ENCODE results near the gene TTC7B.

The TTC7B gene

DNA sequence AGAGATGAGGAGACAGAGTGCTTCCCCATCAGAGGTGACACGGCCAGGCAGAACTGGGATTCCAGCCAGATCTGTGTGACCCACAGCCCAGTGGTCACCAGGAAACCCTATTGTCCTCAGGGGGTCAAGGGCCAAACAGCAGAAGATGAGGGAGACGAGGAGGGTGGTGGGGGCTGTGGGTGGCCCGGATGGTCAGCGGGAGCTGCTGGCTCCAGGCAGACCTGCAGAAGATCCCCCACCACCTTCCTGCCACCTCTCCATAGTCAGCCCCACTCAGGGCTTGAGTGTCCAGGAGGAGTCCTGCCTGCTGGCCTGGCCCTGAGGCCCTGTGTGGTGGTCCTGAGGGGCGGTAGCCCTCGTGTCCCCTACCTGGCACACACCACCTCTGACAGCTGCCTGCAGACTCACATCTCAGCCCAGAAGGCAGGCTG, 282.6 kb downstream of the TTC7B start:
- H2BK120ac ChIP-seq (ENCODE audit: low read depth, low read length), result no peak overlapping the region
- no peak overlapping the region for H3K4me3 ChIP-seq (ENCODE audit: low read length in 2 of 2)
- peaks cover 6 to 8% of the 10 kb centered on the region in 2 donors for H3K4me1 ChIP-seq (ENCODE audit: control insufficient read depth in 2 of 2, insufficient read depth in 1 of 2, low read depth in 1 of 2, low read length in 2 of 2)
- no peaks in the 10 kb centered on the region for H3K9me3 ChIP-seq (replicated peaks in 1 of 2; ENCODE audit: control insufficient read depth in 2 of 2, insufficient read depth in 1 of 2, low read depth in 1 of 2, low read length in 2 of 2)
- no peak overlapping the region for H4K91ac ChIP-seq (ENCODE audit: low read depth, low read length, poor library complexity)
- H3K27me3 ChIP-seq (ENCODE audit: control insufficient read depth in 3 of 3, insufficient read depth in 3 of 3, low read depth in 1 of 3, low read length in 3 of 3), result no peaks in the 10 kb centered on the region
- H3K4me2 ChIP-seq (ENCODE audit: insufficient read depth, low read length, poor library complexity, severe bottlenecking), result no peak overlapping the region
- peak overlapping the region; percentile 44 for H2BK15ac ChIP-seq (ENCODE audit: low read length)
- WGBS, 2 donors (ENCODE audit: extremely low coverage in 2 of 2, insufficient read length in 2 of 2, insufficient replicate concordance in 1 of 2), result no CpG with 5 or more reads among the region's 6 CpGs
- H3K23ac ChIP-seq (ENCODE audit: low read depth, low read length, poor library complexity), result no peak overlapping the region
- no peak overlapping the region for H4K8ac ChIP-seq (ENCODE audit: low read depth, low read length)
- H3K27ac ChIP-seq (replicated peaks; ENCODE audit: low read length), result no peak overlapping the region
- H3K14ac ChIP-seq (ENCODE audit: low read length), result peak overlapping the region; percentile 3
- peak overlapping the region; percentile 56 for H2AK5ac ChIP-seq (ENCODE audit: low read depth, low read length)
- H2BK12ac ChIP-seq (ENCODE audit: low read length), result peak overlapping the region; percentile 5
- peak overlapping the region; percentile 33 for H2BK5ac ChIP-seq (ENCODE audit: low read length)
- no peak overlapping the region for H2AFZ ChIP-seq (ENCODE audit: low read length)
- H3K36me3 ChIP-seq (replicated peaks in 1 of 2; ENCODE audit: control insufficient read depth in 2 of 2, insufficient read depth in 2 of 2, low read length in 2 of 2), result no peaks in the 10 kb centered on the region
- H3K18ac ChIP-seq (ENCODE audit: low read length), result peak overlapping the region; percentile 39
- H3K9ac ChIP-seq (ENCODE audit: low read depth, low read length, poor library complexity), result no peak overlapping the region
- H3K79me1 ChIP-seq (ENCODE audit: low read depth, low read length), result no peaks in the 10 kb centered on the region
- no peak overlapping the region for H3K4ac ChIP-seq (ENCODE audit: low read length)
- DNase-seq (ENCODE audit: low spot score), result no peak

DNA sequence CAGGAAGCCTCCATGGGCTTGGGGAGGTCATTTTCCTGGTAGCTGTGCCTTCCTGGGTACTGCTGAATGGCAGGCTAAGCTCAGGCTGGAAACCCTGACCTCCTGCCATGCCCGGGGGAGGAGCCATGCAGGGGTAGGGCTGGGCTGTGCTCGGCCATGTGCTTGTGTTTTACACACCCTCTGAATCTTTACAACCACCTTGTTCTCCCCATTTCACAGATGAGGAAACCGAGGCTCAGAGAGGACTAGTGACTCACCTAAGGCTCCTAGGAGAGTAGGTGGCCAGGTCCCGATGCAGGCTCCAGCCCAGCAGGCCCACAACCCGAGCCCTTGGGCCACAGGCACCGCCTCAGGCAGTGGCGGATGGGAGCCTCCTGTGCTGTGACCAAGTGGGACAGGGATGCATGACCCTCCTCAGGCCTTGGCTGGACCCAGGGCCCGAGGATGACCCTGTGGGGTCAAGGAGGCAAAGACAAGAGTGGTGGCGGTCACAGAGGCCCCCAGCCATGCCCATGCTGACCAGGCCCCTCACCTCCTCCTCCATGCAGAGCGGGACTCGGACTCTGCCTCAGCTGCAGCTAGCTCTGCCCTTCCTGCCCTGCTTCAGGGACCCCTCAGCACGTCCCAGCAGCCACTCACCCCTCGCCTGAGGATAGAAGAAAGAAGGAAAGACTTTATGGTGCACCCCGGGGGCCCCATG, 283.3 kb downstream of the TTC7B start:
- Histone ChIP-seq H3K14ac (ENCODE audit: low read length) (no peak overlapping the region), H3K23ac (ENCODE audit: low read depth, low read length, poor library complexity) (no peak overlapping the region), H3K27me3 (ENCODE audit: control insufficient read depth in 3 of 3, insufficient read depth in 3 of 3, low read depth in 1 of 3, low read length in 3 of 3) (no peaks in the 10 kb centered on the region), H3K4me1 (ENCODE audit: control insufficient read depth in 2 of 2, insufficient read depth in 1 of 2, low read depth in 1 of 2, low read length in 2 of 2) (peaks cover 6 to 8% of the 10 kb centered on the region in 2 donors), H3K4ac (ENCODE audit: low read length) (no peak overlapping the region), H2AK5ac (ENCODE audit: low read depth, low read length) (peak overlapping the region; percentile 10), H3K9ac (ENCODE audit: low read depth, low read length, poor library complexity) (peak overlapping the region; percentile 9), H3K36me3 (replicated peaks in 1 of 2; ENCODE audit: control insufficient read depth in 2 of 2, insufficient read depth in 2 of 2, low read length in 2 of 2) (no peaks in the 10 kb centered on the region), H3K4me2 (ENCODE audit: insufficient read depth, low read length, poor library complexity, severe bottlenecking) (no peak overlapping the region), H3K79me1 (ENCODE audit: low read depth, low read length) (no peaks in the 10 kb centered on the region), H2BK120ac (ENCODE audit: low read depth, low read length) (no peak overlapping the region), H3K9me3 (replicated peaks in 1 of 2; ENCODE audit: control insufficient read depth in 2 of 2, insufficient read depth in 1 of 2, low read depth in 1 of 2, low read length in 2 of 2) (no peaks in the 10 kb centered on the region), H4K91ac (ENCODE audit: low read depth, low read length, poor library complexity) (no peak overlapping the region), H3K4me3 (ENCODE audit: low read length in 2 of 2) (no peak overlapping the region), H3K27ac (replicated peaks; ENCODE audit: low read length) (no peak overlapping the region), H2BK15ac (ENCODE audit: low read length) (no peak overlapping the region), H2BK12ac (ENCODE audit: low read length) (no peak overlapping the region), H4K8ac (ENCODE audit: low read depth, low read length) (no peak overlapping the region), H2BK5ac (ENCODE audit: low read length) (peak overlapping the region; percentile 33), H3K18ac (ENCODE audit: low read length) (peak overlapping the region; percentile 39), H2AFZ (ENCODE audit: low read length) (no peak overlapping the region)
- DNase-seq (ENCODE audit: low spot score), result no peak
- no CpG with 5 or more reads among the region's 14 CpGs for WGBS, 2 donors (ENCODE audit: extremely low coverage in 2 of 2, insufficient read length in 2 of 2, insufficient replicate concordance in 1 of 2)

DNA sequence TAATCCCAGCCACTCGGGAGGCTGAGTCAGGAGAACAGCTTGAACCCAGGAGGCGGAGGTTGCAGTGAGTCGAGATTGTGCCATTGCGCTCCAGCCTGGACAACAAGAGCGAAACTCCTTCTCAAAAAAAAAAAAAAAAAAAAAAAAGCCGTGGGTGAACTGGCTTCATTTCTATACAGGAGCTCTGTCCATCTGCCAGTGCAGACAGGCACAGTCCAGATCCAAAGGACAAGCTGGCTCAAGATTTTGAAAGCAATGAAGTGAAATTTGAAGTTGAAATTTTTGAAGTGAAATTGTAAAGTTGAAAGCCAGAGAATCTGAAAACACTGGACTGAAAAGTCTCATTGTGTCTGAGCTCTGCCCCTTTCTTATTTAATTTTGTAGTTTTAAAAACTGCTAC, 284.7 kb downstream of the TTC7B start:
- no peak for DNase-seq (ENCODE audit: low spot score)
- H3K4me3 ChIP-seq (ENCODE audit: low read length in 2 of 2), result no peak overlapping the region
- H2BK120ac ChIP-seq (ENCODE audit: low read depth, low read length), result no peak overlapping the region
- H3K14ac ChIP-seq (ENCODE audit: low read length), result no peak overlapping the region
- H2BK15ac ChIP-seq (ENCODE audit: low read length), result no peak overlapping the region
- no peak overlapping the region for H3K4me2 ChIP-seq (ENCODE audit: insufficient read depth, low read length, poor library complexity, severe bottlenecking)
- WGBS, 2 donors (ENCODE audit: extremely low coverage in 2 of 2, insufficient read length in 2 of 2, insufficient replicate concordance in 1 of 2), result no CpG with 5 or more reads among the region's 6 CpGs
- H2AK5ac ChIP-seq (ENCODE audit: low read depth, low read length), result no peak overlapping the region
- no peak overlapping the region for H3K4ac ChIP-seq (ENCODE audit: low read length)
- H3K79me1 ChIP-seq (ENCODE audit: low read depth, low read length), result no peaks in the 10 kb centered on the region
- no peaks in the 10 kb centered on the region for H3K36me3 ChIP-seq (replicated peaks in 1 of 2; ENCODE audit: control insufficient read depth in 2 of 2, insufficient read depth in 2 of 2, low read length in 2 of 2)
- no peak overlapping the region for H3K9ac ChIP-seq (ENCODE audit: low read depth, low read length, poor library complexity)
- no peak overlapping the region for H4K91ac ChIP-seq (ENCODE audit: low read depth, low read length, poor library complexity)
- H4K8ac ChIP-seq (ENCODE audit: low read depth, low read length), result no peak overlapping the region
- peaks cover 5 to 6% of the 10 kb centered on the region in 2 donors for H3K4me1 ChIP-seq (ENCODE audit: control insufficient read depth in 2 of 2, insufficient read depth in 1 of 2, low read depth in 1 of 2, low read length in 2 of 2)
- no peak overlapping the region for H3K23ac ChIP-seq (ENCODE audit: low read depth, low read length, poor library complexity)
- H3K27me3 ChIP-seq (ENCODE audit: control insufficient read depth in 3 of 3, insufficient read depth in 3 of 3, low read depth in 1 of 3, low read length in 3 of 3), result no peaks in the 10 kb centered on the region
- no peak overlapping the region for H2AFZ ChIP-seq (ENCODE audit: low read length)
- H3K9me3 ChIP-seq (replicated peaks in 1 of 2; ENCODE audit: control insufficient read depth in 2 of 2, insufficient read depth in 1 of 2, low read depth in 1 of 2, low read length in 2 of 2), result no peaks in the 10 kb centered on the region
- H2BK5ac ChIP-seq (ENCODE audit: low read length), result no peak overlapping the region
- H2BK12ac ChIP-seq (ENCODE audit: low read length), result no peak overlapping the region
- no peak overlapping the region for H3K27ac ChIP-seq (replicated peaks; ENCODE audit: low read length)
- H3K18ac ChIP-seq (ENCODE audit: low read length), result no peak overlapping the region

GRCh38 chr14:90530523-90530922, 285.7 kb downstream of the TTC7B start:
- Histone ChIP-seq H3K23ac (ENCODE audit: low read depth, low read length, poor library complexity) (no peak overlapping the region), H3K4me2 (ENCODE audit: insufficient read depth, low read length, poor library complexity, severe bottlenecking) (no peak overlapping the region), H3K4ac (ENCODE audit: low read length) (no peak overlapping the region), H3K9me3 (replicated peaks in 1 of 2; ENCODE audit: control insufficient read depth in 2 of 2, insufficient read depth in 1 of 2, low read depth in 1 of 2, low read length in 2 of 2) (no peaks in the 10 kb centered on the region), H3K4me3 (ENCODE audit: low read length in 2 of 2) (no peak overlapping the region), H2AK5ac (ENCODE audit: low read depth, low read length) (no peak overlapping the region), H2AFZ (ENCODE audit: low read length) (no peak overlapping the region), H3K4me1 (ENCODE audit: control insufficient read depth in 2 of 2, insufficient read depth in 1 of 2, low read depth in 1 of 2, low read length in 2 of 2) (peaks cover 2 to 4% of the 10 kb centered on the region in 2 donors), H2BK12ac (ENCODE audit: low read length) (no peak overlapping the region), H2BK15ac (ENCODE audit: low read length) (no peak overlapping the region), H2BK5ac (ENCODE audit: low read length) (no peak overlapping the region), H3K18ac (ENCODE audit: low read length) (no peak overlapping the region), H3K27ac (replicated peaks; ENCODE audit: low read length) (no peak overlapping the region), H4K8ac (ENCODE audit: low read depth, low read length) (no peak overlapping the region), H2BK120ac (ENCODE audit: low read depth, low read length) (no peak overlapping the region), H3K36me3 (replicated peaks in 1 of 2; ENCODE audit: control insufficient read depth in 2 of 2, insufficient read depth in 2 of 2, low read length in 2 of 2) (no peaks in the 10 kb centered on the region), H4K91ac (ENCODE audit: low read depth, low read length, poor library complexity) (no peak overlapping the region), H3K9ac (ENCODE audit: low read depth, low read length, poor library complexity) (no peak overlapping the region), H3K79me1 (ENCODE audit: low read depth, low read length) (no peaks in the 10 kb centered on the region), H3K27me3 (ENCODE audit: control insufficient read depth in 3 of 3, insufficient read depth in 3 of 3, low read depth in 1 of 3, low read length in 3 of 3) (no peaks in the 10 kb centered on the region), H3K14ac (ENCODE audit: low read length) (no peak overlapping the region)
- DNase-seq (ENCODE audit: low spot score), result no peak
- WGBS, 2 donors (ENCODE audit: extremely low coverage in 2 of 2, insufficient read length in 2 of 2, insufficient replicate concordance in 1 of 2), result no CpG with 5 or more reads among the region's 7 CpGs
